NOMO-1 treated with DMSO at 0.1 percent for 48 hours (cell line): ENCODE measurements around the gene ATP11A.

Source experiments
- DNase-seq: peaks from one replicate; lab custom pipeline; 2025; ENCODE audit not compliant: unreplicated experiment; lab: John Stamatoyannopoulos, UW

Gene ATP11A

DNA sequence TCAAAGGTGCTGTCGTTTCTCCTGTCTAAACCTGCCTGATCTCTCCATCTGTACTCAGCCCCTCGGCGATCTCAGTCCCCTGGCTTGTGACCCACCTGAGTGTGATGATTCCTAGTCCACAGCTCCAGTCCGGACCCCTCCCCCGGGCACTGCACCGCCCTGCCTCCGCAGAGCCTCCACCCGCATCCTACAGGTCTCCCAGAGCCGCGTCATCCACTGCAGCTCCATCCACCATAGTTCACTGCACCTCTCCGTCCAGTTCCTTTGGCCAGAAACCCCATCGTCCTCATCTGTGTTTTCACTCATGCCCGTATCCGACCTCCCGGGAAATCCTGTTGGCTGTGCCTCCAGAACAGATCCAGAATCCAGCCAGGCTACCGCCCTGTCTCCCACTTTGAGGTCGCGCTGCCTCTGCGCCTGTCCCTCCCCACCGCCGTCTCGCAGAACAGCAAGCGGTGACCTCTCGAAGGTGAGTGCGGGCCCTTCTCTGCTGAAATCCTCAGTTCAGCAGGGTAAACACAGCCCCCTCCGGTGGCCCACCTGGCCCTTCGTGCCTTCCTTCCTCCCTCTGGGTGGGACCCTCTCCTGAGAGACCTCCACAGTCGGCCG lies 227.3 kb downstream of the ATP11A start:
- DNase-seq = no peak

DNA sequence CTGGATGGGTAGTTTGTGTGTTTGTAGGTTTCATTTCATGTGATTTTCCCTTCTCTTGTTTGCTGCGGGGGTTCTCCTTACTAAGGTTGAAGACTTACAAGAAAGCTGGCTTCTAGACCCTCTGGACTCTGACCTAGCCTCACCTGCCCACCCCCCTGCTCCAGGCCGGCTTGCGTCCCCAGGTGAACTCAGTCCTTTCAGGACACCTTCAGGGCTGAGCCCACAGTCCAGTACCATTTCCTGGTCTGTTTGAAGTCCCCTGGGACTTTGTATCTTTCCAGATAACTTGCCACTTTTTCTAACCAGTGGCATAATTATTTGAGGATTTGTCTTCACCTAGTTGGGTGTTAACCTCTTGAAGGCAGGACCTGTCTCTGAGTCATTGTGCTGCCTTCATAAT lies 227.9 kb downstream of the ATP11A start:
- DNase-seq = no peak

DNA sequence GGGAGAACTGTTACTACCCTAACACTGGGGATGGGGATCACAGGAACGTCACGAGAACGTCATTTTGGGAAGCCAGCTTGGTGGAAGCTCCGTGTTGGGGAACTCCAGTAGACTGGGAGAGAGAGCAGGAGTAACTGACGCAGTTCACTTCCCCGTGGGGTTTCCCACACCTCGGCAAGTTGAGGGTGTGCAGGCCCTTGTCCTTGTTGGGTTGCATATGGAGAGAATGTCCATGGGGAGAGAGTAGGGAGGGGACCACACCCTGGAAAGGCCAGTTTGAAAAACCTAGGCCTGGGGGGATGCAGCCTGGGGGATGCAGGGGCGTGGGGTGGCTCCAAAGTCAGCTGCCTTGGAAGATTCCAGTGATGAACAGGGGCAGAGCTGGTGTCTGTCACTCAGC lies 228.4 kb downstream of the ATP11A start:
- DNase-seq = no peak

DNA sequence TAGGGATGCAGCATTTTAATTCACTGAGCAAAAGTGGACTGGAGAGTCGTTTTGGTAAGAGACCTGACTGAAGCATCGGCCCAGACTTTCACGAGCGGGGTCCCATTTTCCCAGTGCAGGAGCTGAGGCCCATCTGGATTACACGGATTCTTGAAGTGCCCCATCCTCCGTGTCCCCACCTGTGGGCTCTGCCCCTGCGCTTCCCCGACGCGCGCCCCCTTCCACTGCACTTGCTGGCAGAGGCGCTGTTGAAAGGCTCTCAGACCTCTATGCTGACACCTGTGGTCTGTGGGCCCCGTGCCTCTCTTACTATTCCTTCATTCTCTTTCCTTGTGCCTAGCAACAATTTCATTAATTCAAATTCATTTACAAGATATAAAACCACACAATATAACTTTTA lies 228.9 kb downstream of the ATP11A start:
- DNase-seq = no peak

DNA sequence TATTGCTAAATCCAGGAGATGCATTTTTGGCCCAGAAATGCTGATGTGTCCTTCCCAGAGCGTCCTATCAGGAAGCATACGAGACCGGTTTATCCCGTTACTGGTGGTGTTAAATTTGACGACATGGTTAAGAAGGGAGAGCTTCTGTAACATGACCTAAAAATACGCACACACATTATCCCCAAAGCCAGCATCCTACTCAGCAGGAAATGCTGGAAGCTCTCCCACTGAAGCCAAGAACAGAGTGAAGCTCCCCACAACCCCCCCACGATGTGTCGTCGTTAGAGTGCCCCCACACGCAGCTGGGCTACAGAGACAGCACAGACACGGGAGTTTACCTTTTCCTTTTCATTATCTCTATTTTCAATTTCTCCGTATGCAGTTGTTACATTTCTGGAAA lies 234.1 kb downstream of the ATP11A start:
- DNase-seq = no peak

DNA sequence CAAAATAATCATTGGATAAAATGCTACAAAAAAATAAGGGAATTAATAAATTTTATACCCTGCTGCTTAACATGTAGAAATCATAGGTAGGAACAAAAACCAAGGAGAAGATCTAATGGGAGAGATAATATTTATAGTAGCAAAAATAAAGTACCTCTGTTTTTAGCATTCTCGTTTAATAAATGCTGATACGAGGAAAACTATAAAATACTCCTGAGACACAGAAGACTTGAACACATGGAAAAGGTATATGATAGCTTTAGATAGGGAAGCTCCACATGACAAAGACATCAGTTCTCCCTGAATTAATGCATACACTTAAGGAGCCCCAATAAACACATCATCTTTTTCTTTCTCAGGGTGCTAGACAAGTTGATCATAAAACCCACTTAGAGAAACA lies 234.5 kb downstream of the ATP11A start:
- no peak for DNase-seq

DNA sequence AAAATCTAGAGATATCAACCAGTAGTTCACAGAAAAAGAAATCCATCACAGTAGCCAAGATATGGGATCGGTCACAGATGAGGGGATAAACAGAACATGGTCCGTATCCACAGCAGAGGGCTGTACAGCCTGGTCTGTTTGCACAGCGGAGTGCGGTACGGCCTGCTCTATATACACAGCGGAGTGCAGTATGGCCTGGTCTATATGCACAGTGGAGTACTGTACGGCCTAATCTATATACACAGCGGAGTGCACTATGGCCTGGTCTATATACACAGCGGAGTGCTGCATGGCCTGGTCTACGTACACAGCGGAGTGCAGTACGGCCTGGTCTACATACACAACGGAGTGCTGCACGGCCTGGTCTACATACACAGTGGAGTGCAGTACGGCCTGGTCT lies 236.2 kb downstream of the ATP11A start:
- no peak for DNase-seq

DNA sequence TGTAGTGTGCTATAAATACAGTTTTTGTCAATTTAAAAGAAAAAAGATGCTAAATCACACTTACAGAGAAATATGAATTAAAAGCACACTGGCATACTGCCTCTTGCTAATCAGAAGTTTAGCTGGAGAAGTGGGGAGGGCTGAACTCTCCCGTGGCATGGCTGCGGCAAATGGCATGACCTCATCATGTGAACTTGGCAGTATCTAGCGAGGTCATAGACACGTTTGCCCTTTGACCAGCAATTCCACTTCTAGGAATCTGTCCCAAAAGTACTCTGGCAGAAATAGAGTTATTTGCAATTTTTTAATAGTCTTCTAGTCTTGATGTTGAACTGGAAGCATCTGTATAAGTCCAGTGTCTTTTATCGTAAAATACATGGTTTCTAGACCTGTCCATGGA lies 237.2 kb downstream of the ATP11A start:
- no peak for DNase-seq

DNA sequence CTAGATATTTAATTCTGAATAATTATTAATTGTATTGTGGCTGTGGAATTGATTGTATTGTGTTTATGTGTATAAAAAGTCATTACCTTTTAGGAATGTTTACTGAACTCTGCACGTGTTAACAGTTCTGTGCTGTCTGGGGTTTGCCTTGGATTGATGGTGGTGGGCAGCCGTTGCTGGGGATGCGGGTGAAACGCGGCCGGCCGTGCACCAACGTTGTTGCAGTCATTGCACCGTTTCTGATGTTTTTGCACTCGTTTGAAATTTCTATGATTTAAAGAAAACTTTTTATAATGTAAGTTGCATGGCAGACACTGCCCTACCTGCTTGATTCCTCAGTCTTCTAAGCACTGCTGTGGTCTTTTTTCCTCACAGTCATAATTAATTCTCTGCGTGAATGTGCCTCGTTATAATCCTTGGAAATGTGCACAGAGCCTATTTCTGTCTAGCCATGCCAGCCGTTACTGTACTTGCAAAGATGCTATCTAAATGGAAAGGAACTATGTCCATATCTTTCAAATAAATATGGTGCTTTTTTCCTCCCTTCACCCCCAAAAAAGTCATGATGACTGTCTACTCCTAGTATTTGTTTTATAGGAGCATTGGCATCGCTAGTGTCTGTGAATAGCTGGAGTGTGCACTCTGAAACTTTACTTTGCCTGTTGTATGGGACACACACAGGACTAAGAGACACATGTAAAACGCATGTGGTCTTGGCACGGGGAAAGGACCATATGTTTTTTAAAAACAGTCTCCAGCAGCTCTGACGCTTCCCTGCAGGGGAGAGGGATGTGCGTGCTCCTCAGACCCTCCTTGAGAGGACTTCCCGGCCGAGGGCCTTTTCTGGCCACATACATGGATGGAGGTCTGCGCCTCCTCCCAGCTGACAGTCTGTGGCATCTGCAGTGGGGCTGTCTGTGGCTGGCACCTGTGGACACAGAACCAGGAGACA lies 238.5 kb downstream of the ATP11A start:
- no peak for DNase-seq

DNA sequence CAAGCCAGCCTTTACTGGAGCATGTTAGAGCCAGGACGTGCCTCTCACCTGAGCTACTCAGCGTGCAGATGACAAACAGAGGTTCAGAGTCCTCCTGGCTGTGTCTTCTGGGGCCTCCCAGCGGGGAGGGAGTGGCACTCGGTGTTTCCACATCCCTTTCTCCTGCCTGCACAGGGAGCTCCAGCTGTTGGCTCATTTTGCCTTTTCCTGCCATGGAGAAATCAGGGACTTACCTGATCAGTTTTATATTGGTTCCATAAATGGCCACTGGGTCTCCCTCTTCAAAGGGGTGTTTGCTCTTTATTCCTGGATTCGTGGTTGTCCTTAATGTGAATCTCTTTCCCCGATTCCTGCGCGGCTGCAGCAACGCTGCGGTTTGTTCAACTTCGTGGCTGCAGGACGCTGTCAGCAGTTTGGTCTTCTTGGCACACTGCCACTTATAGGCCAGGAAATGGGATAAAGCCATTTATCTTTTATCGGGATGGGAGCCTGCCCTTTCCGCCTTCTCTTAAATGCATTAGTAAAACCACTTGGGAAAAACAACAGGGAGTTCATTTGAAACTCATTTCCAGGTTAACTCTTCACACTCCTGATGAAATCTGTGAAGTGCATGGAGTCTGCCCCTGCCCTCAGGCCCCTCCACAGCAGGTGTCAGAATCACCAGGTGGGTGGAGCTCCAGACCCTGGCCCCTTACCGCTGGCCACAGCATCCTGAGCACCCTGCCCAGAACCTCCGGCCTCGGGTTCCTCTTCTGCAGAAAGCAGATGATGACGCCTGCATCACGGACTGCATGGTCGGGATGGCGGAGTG lies 239.3 kb downstream of the ATP11A start:
- peak; percentile 5 for DNase-seq

DNA sequence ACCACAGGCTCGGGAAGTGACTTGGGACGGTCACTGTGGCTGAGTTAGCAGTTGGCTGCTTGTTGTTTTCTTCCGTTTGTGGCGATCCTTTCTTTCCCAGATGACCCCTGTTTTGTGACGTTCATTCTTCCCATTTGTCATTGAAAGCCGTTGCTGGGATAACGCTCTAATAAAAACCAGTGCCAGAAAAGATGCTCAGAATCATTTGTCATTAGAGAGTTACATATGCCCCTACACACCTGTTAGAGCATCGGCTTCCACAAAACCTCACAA lies 239.9 kb downstream of the ATP11A start:
- DNase-seq = no peak

DNA sequence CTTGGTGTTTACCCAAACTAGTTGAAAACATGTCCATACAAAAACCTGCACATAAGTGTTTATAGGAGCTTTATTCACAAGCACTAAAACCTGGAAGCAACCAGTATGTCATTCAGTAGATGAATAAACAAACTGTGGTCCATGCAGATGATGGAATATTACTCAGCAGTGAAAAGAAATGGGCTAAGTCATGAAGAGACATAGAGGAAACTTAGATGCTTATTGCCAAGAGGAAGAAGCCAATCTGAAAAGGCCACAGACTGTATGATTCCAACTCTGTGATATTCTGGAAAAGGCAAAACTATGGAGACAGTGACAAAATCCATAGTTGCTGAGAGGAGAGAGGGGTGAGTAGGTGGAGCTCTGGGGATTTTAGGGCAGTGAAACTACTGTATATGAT lies 240.4 kb downstream of the ATP11A start:
- no peak for DNase-seq

DNA sequence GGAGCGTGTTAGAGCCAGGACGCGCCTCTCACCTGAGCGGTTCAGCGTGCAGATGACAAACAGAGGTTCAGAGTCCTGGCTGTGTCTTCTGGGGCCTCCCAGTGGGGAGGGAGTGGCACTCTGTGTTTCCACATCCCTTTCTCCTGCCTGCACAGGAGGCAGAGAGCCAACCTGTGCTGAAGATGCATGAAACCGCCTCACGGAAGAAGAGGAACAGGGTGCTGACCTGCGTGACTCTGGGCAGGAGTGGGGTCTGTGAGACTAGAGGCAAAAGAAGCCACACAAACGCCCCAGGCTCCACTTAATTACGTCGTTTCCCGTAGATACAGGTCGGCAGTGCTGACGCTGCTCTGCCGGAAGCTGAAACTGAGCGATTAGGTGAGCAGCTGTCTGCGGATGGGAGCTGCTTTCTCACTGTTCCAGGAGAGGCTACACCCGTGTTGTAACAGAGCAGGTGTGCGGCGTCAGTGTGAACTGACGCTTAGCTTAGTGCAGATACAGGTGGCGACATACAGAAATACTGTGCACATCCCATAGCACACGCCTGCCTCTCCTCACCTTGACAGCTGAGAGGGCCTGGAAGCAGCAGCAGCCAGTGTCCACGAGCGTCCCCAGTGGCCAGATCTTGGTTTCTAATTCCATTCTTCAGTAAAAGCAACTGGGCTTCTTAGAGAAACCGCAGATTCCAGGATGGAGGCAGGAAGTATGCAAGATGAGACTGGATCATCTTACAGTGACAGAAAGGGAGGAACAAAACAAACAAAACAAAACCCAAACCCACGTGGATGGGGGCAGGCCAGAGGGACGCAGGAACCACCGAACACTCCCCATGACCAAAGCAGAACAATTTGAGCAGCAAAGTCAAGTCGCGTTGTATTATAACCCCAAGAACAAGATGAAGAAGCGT lies 241.4 kb downstream of the ATP11A start:
- DNase-seq = no peak

DNA sequence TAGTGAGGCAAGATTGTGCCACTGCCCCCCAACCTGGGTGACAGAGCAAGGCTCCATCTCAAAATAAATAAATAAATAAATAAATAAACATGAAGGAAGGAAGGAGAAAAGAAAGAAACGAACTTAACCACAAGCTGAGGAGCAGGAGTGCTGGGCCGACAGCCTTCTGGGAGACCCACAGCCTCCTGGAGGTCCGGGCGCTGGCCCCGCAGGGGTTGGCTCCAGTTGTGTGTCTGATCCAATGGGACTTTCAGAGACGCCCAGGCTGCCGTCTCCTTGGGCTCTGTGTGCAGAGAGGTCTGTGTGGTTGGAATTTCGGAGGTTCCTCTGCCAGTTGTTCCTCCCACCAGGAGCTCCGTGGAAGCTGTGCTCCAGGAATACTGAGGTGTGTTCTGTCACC lies 243.1 kb downstream of the ATP11A start:
- no peak for DNase-seq

DNA sequence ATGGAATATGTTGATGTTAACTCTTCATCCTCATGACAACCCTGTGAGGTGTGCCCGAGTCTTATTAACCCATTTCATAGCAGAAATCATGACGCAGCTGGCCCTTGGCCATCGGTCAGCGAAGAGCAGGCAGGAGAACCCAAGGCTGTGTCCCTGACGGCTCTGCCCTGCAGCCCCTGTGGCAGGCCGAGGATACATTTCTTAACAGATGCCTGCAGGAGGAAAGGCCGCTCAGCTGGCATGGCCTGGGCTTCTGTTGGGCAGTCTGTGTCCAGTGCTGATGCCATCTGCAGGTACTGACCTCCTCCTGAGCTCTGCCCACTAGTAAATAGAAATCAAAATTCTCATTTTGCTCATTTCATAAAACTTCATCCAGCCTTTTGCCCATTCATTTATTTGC lies 243.8 kb downstream of the ATP11A start:
- DNase-seq = no peak

DNA sequence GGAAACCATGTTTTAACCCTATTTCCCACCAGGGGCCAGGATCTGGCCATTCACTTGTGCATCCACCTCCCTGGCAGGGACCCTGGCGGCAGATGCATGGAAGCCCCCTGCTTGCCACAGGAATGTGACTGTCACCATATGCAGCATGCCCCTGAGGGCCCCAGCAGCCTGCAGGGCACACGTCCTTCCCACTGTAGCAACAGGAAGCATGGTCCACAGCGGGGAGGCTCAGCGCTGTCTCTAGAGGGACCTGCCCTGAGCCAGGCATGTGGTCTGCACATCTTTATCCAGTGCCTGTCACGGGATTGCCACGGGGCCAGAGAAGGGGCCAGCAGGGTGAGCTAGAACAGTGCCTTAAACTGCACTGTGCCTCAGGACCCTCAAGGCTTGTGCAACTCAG lies 244.2 kb downstream of the ATP11A start:
- no peak for DNase-seq
